Stimulated activated CD4-positive, alpha-beta T cell treated with anti-CD3 and anti-CD28 coated beads, Interleukin-2, amount 100 ng/mL, for 24 hours (primary cell): ENCODE data around the gene PARD3B.

Experiments used
- DNase-seq, 2 donors: peaks; one replicate each; pipeline ENCODE4 v3.0.0-alpha.2; 2020

The PARD3B gene

GRCh38 chr2:205556357-205556756 is 1011.1 kb downstream of the PARD3B start:
- DNase-seq: no peak

- DNase-seq: no peak
Observed at GRCh38 chr2:205556841-205557539, 1011.7 kb downstream of the PARD3B start.

GRCh38 chr2:205557873-205558272 is 1012.6 kb downstream of the PARD3B start:
- DNase-seq: no peak

GRCh38 chr2:205561441-205561840 is 1016.2 kb downstream of the PARD3B start:
- no peak for DNase-seq

GRCh38 chr2:205563646-205564045 is 1018.4 kb downstream of the PARD3B start:
- peak in 1 of 2 donors; percentile 50 for DNase-seq

- no peak for DNase-seq
Observed at GRCh38 chr2:205564346-205565141, 1019.3 kb downstream of the PARD3B start.

- no peak for DNase-seq
Observed at GRCh38 chr2:205565142-205565522, 1019.9 kb downstream of the PARD3B start.

- no peak for DNase-seq
Observed at GRCh38 chr2:205566606-205567168, 1021.4 kb downstream of the PARD3B start.

- DNase-seq: no peak
Observed at GRCh38 chr2:205568620-205569019, 1023.3 kb downstream of the PARD3B start.

- DNase-seq: no peak
Observed at GRCh38 chr2:205570648-205571047, 1025.4 kb downstream of the PARD3B start.

- DNase-seq: no peak
Observed at GRCh38 chr2:205571360-205571959, 1026.2 kb downstream of the PARD3B start.

GRCh38 chr2:205574001-205574400 is 1028.7 kb downstream of the PARD3B start:
- no peak for DNase-seq

- DNase-seq: no peak
Observed at GRCh38 chr2:205579335-205579734, 1034.1 kb downstream of the PARD3B start.

GRCh38 chr2:205580212-205580987 is 1035.1 kb downstream of the PARD3B start:
- no peak for DNase-seq

- DNase-seq: no peak
Observed at GRCh38 chr2:205582366-205582765, 1037.1 kb downstream of the PARD3B start.

- no peak for DNase-seq
Observed at GRCh38 chr2:205585449-205586383, 1040.4 kb downstream of the PARD3B start.

GRCh38 chr2:205586626-205587025 is 1041.4 kb downstream of the PARD3B start:
- DNase-seq: no peak

- DNase-seq: no peak
Observed at GRCh38 chr2:205589479-205589878, 1044.2 kb downstream of the PARD3B start.

- DNase-seq: no peak
Observed at GRCh38 chr2:205590759-205591158, 1045.5 kb downstream of the PARD3B start.

GRCh38 chr2:205593891-205594290 is 1048.6 kb downstream of the PARD3B start:
- no peak for DNase-seq

GRCh38 chr2:205596581-205596980 is 1051.3 kb downstream of the PARD3B start:
- DNase-seq: no peak
